ENCODE measurements around the gene CDH26.

Gene CDH26

GRCh38 chr20:60063048-60063451 lies 104.8 kb downstream of the CDH26 start:
- no peak for TF ChIP-seq CTCF (IDR thresholded peaks at IDR 0.05; ENCODE audit: low read depth, low read length)
- no peak overlapping the region for H3K4me3 ChIP-seq (ENCODE audit: low read depth, low read length)

GRCh38 chr20:60063739-60064380 lies 105.6 kb downstream of the CDH26 start:
- no peak for TF ChIP-seq CTCF (IDR thresholded peaks at IDR 0.05; ENCODE audit: low read depth, low read length)
- H3K4me3 ChIP-seq (ENCODE audit: low read depth, low read length), result no peak overlapping the region

All from WI38 (cell line).